ENCODE results near the gene DUSP10. TPM values are rescaled to one million over a fixed set of nuclear protein-coding genes. Genes with fewer than 3 reads are reported as not detected.

DUSP10 gene
- total RNA-seq, 1 donor from 2014 or later = 3.1 TPM

- no peak for DNase-seq (ENCODE audit: low read depth, low spot score)
Measured at GRCh38 chr1:221696027-221696426, 45.9 kb downstream of the DUSP10 start.

GRCh38 chr1:221695301-221695700 lies 46.6 kb downstream of the DUSP10 start:
- no peak for DNase-seq (ENCODE audit: low read depth, low spot score)

- no peak for DNase-seq (ENCODE audit: low read depth, low spot score)
Measured at GRCh38 chr1:221694109-221694508, 47.8 kb downstream of the DUSP10 start.

GRCh38 chr1:221693087-221693486 lies 48.8 kb downstream of the DUSP10 start:
- no peak for DNase-seq (ENCODE audit: low read depth, low spot score)

GRCh38 chr1:221692643-221693042 lies 49.2 kb downstream of the DUSP10 start:
- no peak for DNase-seq (ENCODE audit: low read depth, low spot score)

GRCh38 chr1:221691261-221691660 lies 50.6 kb downstream of the DUSP10 start:
- no peak for DNase-seq (ENCODE audit: low read depth, low spot score)

- no peak for DNase-seq (ENCODE audit: low read depth, low spot score)
Measured at GRCh38 chr1:221690858-221691257, 51.0 kb downstream of the DUSP10 start.

GRCh38 chr1:221689138-221689537 lies 52.8 kb downstream of the DUSP10 start:
- no peak for DNase-seq (ENCODE audit: low read depth, low spot score)

- DNase-seq (ENCODE audit: low read depth, low spot score) = no peak
Measured at GRCh38 chr1:221688488-221688843, 53.4 kb downstream of the DUSP10 start.

- no peak for DNase-seq (ENCODE audit: low read depth, low spot score)
Measured at GRCh38 chr1:221687836-221688487, 53.9 kb downstream of the DUSP10 start.

- no peak for DNase-seq (ENCODE audit: low read depth, low spot score)
Measured at GRCh38 chr1:221683681-221684080, 58.2 kb downstream of the DUSP10 start.

GRCh38 chr1:221680085-221680484 lies 61.8 kb downstream of the DUSP10 start:
- no peak for DNase-seq (ENCODE audit: low read depth, low spot score)

GRCh38 chr1:221678014-221678413 lies 63.9 kb downstream of the DUSP10 start:
- no peak for DNase-seq (ENCODE audit: low read depth, low spot score)

GRCh38 chr1:221675880-221676800 lies 65.7 kb downstream of the DUSP10 start:
- DNase-seq (ENCODE audit: low read depth, low spot score) = no peak

GRCh38 chr1:221672965-221673364 lies 68.9 kb downstream of the DUSP10 start:
- DNase-seq (ENCODE audit: low read depth, low spot score) = no peak

- DNase-seq (ENCODE audit: low read depth, low spot score) = peak; percentile 15
Measured at GRCh38 chr1:221672239-221672645, 69.6 kb downstream of the DUSP10 start.

GRCh38 chr1:221670081-221670480 lies 71.8 kb downstream of the DUSP10 start:
- DNase-seq (ENCODE audit: low read depth, low spot score) = no peak

GRCh38 chr1:221669441-221669840 lies 72.4 kb downstream of the DUSP10 start:
- DNase-seq (ENCODE audit: low read depth, low spot score) = no peak

GRCh38 chr1:221667504-221667903 lies 74.4 kb downstream of the DUSP10 start:
- DNase-seq (ENCODE audit: low read depth, low spot score) = peak; percentile 5

- no peak for DNase-seq (ENCODE audit: low read depth, low spot score)
Measured at GRCh38 chr1:221664253-221664652, 77.6 kb downstream of the DUSP10 start.

GRCh38 chr1:221663321-221663720 lies 78.6 kb downstream of the DUSP10 start:
- no peak for DNase-seq (ENCODE audit: low read depth, low spot score)

- no peak for DNase-seq (ENCODE audit: low read depth, low spot score)
Measured at GRCh38 chr1:221655766-221656305, 86.1 kb downstream of the DUSP10 start.
